Measurements from ENCODE around the gene ETFDH.

Gene ETFDH

DNA sequence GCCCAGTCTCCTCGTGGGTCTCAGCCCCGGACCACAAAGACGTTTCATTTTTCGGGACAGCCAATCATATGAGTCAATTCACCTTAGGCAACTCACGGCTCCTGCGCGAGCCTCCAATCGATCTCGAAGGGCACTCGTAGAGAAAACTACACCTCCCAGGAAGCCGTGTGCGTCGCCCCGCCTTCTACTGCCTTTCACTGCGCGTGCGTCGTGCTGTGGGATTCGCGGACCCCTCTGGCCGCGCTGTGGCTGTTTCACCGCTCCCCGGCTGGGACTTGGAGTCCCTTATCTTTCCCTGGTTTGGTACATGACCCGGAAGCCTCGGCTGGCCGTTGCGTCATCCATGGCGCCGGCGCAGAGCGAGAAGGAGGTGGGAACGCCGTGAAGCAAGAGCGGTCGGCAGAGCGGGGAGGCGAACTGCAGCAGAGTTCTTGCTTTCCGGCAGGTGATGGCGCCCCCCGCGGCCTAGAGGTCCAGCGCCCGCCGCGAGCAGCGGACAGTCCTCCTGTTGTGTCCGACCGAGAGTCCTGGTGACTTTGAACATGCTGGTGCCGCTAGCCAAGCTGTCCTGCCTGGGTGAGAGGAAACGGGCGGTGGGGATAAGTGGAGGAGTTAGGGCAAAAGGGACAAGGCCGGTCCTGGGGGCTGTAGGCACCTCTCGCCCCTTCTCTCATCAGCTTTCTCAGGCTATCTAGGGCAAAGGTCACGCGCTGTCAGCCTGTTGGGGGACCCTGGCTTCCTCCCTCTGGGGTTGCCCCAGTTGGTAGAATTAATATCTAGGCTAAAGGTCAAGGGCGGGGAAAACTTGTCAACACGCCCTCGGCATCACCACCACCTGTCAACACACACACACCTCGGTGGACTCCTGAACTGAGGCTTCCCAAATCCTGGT, at the start of gene ETFDH:
Gene ETFDH, plus strand, starts transcription at position 382 of the 892 bp plus-strand sequence. Its CDS starts 161 bp downstream, at position 543.
- no peaks in the 10 kb centered on the region for H3K27me3 ChIP-seq (ENCODE audit: insufficient read depth, low read length, poor library complexity, severe bottlenecking)
- peaks cover 45% of the 10 kb centered on the region for H3K79me2 ChIP-seq (ENCODE audit: insufficient read depth, low read length)
- peak within 1 kb of the TSS; percentile 88 for H3K4me3 ChIP-seq (ENCODE audit: low read length, poor library complexity, severe bottlenecking)
- peak within 1 kb of the TSS; percentile 93 for H3K4me2 ChIP-seq (ENCODE audit: low read depth, low read length, poor library complexity, severe bottlenecking)
- H2AFZ ChIP-seq (ENCODE audit: low read length): peak within 1 kb of the TSS; percentile 98
- H3K9me2 ChIP-seq (replicated peaks; ENCODE audit: low read depth, low read length): no peaks in the 10 kb centered on the region
- TF ChIP-seq EZH2phosphoT487 (IDR thresholded peaks at IDR 0.05; ENCODE audit: borderline replicate concordance): no peak
- TF ChIP-seq, protein P1, sequence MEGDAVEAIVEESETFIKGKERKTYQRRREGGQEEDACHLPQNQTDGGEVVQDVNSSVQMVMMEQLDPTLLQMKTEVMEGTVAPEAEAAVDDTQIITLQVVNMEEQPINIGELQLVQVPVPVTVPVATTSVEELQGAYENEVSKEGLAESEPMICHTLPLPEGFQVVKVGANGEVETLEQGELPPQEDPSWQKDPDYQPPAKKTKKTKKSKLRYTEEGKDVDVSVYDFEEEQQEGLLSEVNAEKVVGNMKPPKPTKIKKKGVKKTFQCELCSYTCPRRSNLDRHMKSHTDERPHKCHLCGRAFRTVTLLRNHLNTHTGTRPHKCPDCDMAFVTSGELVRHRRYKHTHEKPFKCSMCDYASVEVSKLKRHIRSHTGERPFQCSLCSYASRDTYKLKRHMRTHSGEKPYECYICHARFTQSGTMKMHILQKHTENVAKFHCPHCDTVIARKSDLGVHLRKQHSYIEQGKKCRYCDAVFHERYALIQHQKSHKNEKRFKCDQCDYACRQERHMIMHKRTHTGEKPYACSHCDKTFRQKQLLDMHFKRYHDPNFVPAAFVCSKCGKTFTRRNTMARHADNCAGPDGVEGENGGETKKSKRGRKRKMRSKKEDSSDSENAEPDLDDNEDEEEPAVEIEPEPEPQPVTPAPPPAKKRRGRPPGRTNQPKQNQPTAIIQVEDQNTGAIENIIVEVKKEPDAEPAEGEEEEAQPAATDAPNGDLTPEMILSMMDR (conservative IDR thresholded peaks at IDR 0.05; ENCODE audit: low read length): peak; percentile 80
- H3K4me1 ChIP-seq (ENCODE audit: insufficient read depth, low read length, poor library complexity, severe bottlenecking): peaks cover 36% of the 10 kb centered on the region
- H3K9me3 ChIP-seq (ENCODE audit: insufficient read depth, low read depth, low read length): no peaks in the 10 kb centered on the region
- H3K9ac ChIP-seq (ENCODE audit: low read depth, low read length, poor library complexity, severe bottlenecking): peak within 1 kb of the TSS; percentile 92
- H4K20me1 ChIP-seq (ENCODE audit: insufficient read depth, low read length, poor library complexity, severe bottlenecking): peaks cover 34% of the 10 kb centered on the region
- no peaks in the 10 kb centered on the region for H3K36me3 ChIP-seq (ENCODE audit: insufficient read depth, low read length)
- H3F3A ChIP-seq (ENCODE audit: low read depth): no peaks in the 10 kb centered on the region; the same call in 1 of the 2 replicates

GRCh38 chr4:158624889-158625478, 47.1 kb upstream of the ETFDH start:
- Histone ChIP-seq H3K9me2 (replicated peaks; ENCODE audit: low read depth, low read length) (no peaks in the 10 kb centered on the region), H4K20me1 (ENCODE audit: insufficient read depth, low read length, poor library complexity, severe bottlenecking) (no peaks in the 10 kb centered on the region), H3K9ac (ENCODE audit: low read depth, low read length, poor library complexity, severe bottlenecking) (no peak overlapping the region), H3F3A (ENCODE audit: low read depth) (no peaks in the 10 kb centered on the region), H2AFZ (ENCODE audit: low read length) (0 out of 2 replicates have a peak overlapping the region, but pooled peaks have one; percentile 46), H3K79me2 (ENCODE audit: insufficient read depth, low read length) (no peaks in the 10 kb centered on the region), H3K4me1 (ENCODE audit: insufficient read depth, low read length, poor library complexity, severe bottlenecking) (no peaks in the 10 kb centered on the region), H3K4me2 (ENCODE audit: low read depth, low read length, poor library complexity, severe bottlenecking) (no peak overlapping the region), H3K36me3 (ENCODE audit: insufficient read depth, low read length) (no peaks in the 10 kb centered on the region), H3K4me3 (ENCODE audit: low read length, poor library complexity, severe bottlenecking) (no peak overlapping the region), H3K27me3 (ENCODE audit: insufficient read depth, low read length, poor library complexity, severe bottlenecking) (no peaks in the 10 kb centered on the region), H3K9me3 (ENCODE audit: insufficient read depth, low read depth, low read length) (no peaks in the 10 kb centered on the region)
- TF ChIP-seq, protein P1 (conservative IDR thresholded peaks at IDR 0.05; ENCODE audit: low read length): peak; percentile 85
- TF ChIP-seq EZH2phosphoT487 (IDR thresholded peaks at IDR 0.05; ENCODE audit: borderline replicate concordance): no peak

- Histone ChIP-seq H3F3A (ENCODE audit: low read depth) (no peaks in the 10 kb centered on the region), H3K4me2 (ENCODE audit: low read depth, low read length, poor library complexity, severe bottlenecking) (no peak overlapping the region), H3K4me1 (ENCODE audit: insufficient read depth, low read length, poor library complexity, severe bottlenecking) (no peaks in the 10 kb centered on the region)
Measured at GRCh38 chr4:158625544-158625943, 46.6 kb upstream of the ETFDH start.

More at GRCh38 chr4:158625544-158625943, 46.6 kb upstream of the ETFDH start:
- Histone ChIP-seq H3K4me3 (ENCODE audit: low read length, poor library complexity, severe bottlenecking) (no peak overlapping the region), H4K20me1 (ENCODE audit: insufficient read depth, low read length, poor library complexity, severe bottlenecking) (no peaks in the 10 kb centered on the region), H2AFZ (ENCODE audit: low read length) (0 out of 2 replicates have a peak overlapping the region, but pooled peaks have one; percentile 46), H3K27me3 (ENCODE audit: insufficient read depth, low read length, poor library complexity, severe bottlenecking) (no peaks in the 10 kb centered on the region), H3K9me3 (ENCODE audit: insufficient read depth, low read depth, low read length) (no peaks in the 10 kb centered on the region), H3K9me2 (replicated peaks; ENCODE audit: low read depth, low read length) (no peaks in the 10 kb centered on the region), H3K79me2 (ENCODE audit: insufficient read depth, low read length) (no peaks in the 10 kb centered on the region), H3K9ac (ENCODE audit: low read depth, low read length, poor library complexity, severe bottlenecking) (no peak overlapping the region), H3K36me3 (ENCODE audit: insufficient read depth, low read length) (no peaks in the 10 kb centered on the region)
- TF ChIP-seq, protein P1 (conservative IDR thresholded peaks at IDR 0.05; ENCODE audit: low read length): no peak
- no peak for TF ChIP-seq EZH2phosphoT487 (IDR thresholded peaks at IDR 0.05; ENCODE audit: borderline replicate concordance)

Data from Loucy (cell line).